PC-9 (cell line): ENCODE data around the gene FAM78B.

Experiments used
- CTCF ChIP-seq: fragments of 200-600 bp; sonication (generic); conservative IDR thresholded peaks from 2 replicates; pipeline ENCODE4 v1.6.1; 2017; ENCODE audit warnings: mixed run types, antibody characterized with exemption, mild to moderate bottlenecking, moderate library complexity
- EZH2 ChIP-seq: fragments of 200-600 bp; sonication (generic); IDR thresholded peaks from 2 replicates; pipeline ENCODE4 v1.8.0; 2017; ENCODE audit warnings: antibody characterized with exemption, low read depth

GRCh38 chr1:166128195-166128594 is 38.6 kb downstream of the FAM78B start:
- no peak for TF ChIP-seq CTCF
- TF ChIP-seq EZH2: no peak
